GM18499 (cell line): ENCODE measurements around the gene MYLK3.
A peak's percentile ranks its signal among the peaks of the same experiment; 100 is the strongest.

Source experiments
- ATAC-seq: cut with Tn5 transposase; IDR thresholded peaks from one replicate; pipeline ENCODE4 v1.9.1; 2021; ENCODE audit warnings: moderate number of reproducible peaks; ENCODE audit not compliant: insufficient read depth, unreplicated experiment

The MYLK3 gene

GRCh38 chr16:46762583-46762982, 14.4 kb upstream of the MYLK3 start:
- no peak for ATAC-seq

- no peak for ATAC-seq
Measured at GRCh38 chr16:46759309-46759708, 11.2 kb upstream of the MYLK3 start.

- ATAC-seq = no peak
Measured at GRCh38 chr16:46757339-46758050, 9.4 kb upstream of the MYLK3 start.

GRCh38 chr16:46756772-46757171, 8.6 kb upstream of the MYLK3 start:
- no peak for ATAC-seq

DNA sequence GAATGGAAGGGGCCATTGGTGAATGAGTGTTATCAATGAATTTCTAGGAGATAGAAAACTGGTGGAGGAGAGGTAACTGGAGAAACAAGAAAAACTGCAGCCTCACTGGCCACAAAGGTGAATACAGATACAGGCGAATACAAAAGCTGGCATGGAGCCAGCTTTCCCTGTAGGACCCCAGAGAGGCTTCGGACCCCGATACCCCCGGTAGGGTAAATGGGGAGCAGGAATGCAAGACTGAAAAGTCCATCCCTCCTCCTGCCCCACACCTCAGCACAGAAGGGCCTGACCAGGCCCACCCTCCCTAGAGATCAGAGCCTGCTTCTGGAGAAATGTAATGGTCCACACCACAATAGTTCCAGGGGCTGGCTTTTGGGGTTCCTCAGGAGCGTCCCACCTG, 4.9 kb upstream of the MYLK3 start:
- no peak for ATAC-seq

- ATAC-seq = no peak
Measured at GRCh38 chr16:46751381-46751780, 3.2 kb upstream of the MYLK3 start.

GRCh38 chr16:46748775-46749705, 896 bp upstream of the MYLK3 start:
- peak; percentile 73 for ATAC-seq

GRCh38 chr16:46746821-46747776, 1.0 kb downstream of the MYLK3 start:
- ATAC-seq = no peak

DNA sequence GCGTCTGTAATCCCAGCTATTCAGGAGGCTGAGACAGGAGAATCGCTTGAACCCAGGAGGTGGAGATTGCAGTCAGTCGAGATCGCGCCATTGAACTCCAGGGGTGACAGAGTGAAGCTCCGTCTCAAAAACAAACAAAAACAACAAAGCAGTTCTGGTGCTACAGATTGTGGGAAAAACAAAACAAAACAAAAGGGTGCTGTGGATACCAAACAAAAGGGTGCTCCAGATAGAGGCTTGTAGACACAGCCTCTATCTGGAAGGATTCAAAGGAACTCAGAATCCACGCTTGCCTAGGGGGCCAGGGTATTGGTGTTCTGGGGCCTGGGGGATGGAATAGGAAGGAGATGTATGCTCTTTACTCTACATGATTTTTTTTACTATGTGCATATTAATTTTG, 2.5 kb downstream of the MYLK3 start:
- no peak for ATAC-seq

GRCh38 chr16:46743232-46743719, 4.9 kb downstream of the MYLK3 start:
- ATAC-seq = no peak

GRCh38 chr16:46739934-46740333, 8.2 kb downstream of the MYLK3 start:
- ATAC-seq = no peak

GRCh38 chr16:46737621-46738214, 10.4 kb downstream of the MYLK3 start:
- ATAC-seq = no peak

- ATAC-seq = no peak
Measured at GRCh38 chr16:46736695-46737094, 11.4 kb downstream of the MYLK3 start.

DNA sequence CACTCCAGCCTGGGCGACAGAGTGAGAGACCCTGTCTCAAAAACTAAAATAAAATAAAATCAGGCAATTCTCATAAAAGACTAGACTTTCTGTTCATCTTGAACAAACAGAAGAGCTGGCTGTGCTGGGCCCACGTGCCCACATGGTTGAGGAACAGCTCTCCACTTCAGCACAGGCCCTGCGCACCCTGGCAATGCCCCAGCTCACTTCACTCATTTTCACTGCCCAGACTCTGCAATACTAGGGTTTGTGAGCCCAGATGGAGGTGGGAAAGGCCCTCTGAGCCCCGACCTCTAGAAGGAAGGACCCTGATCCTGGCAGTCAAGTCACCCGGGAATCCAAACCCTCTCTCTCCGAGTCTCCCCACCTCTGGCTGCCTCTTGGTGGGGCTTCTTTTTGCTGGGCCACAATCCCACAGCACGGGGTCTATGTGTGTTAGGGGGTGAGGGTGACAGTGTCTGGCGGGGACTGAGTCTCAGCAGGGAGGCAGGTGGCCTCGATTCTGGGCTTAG, 14.8 kb downstream of the MYLK3 start:
- no peak for ATAC-seq

- ATAC-seq = no peak
Measured at GRCh38 chr16:46732561-46732960, 15.6 kb downstream of the MYLK3 start.

GRCh38 chr16:46731691-46732555, 16.2 kb downstream of the MYLK3 start:
- ATAC-seq = no peak

DNA sequence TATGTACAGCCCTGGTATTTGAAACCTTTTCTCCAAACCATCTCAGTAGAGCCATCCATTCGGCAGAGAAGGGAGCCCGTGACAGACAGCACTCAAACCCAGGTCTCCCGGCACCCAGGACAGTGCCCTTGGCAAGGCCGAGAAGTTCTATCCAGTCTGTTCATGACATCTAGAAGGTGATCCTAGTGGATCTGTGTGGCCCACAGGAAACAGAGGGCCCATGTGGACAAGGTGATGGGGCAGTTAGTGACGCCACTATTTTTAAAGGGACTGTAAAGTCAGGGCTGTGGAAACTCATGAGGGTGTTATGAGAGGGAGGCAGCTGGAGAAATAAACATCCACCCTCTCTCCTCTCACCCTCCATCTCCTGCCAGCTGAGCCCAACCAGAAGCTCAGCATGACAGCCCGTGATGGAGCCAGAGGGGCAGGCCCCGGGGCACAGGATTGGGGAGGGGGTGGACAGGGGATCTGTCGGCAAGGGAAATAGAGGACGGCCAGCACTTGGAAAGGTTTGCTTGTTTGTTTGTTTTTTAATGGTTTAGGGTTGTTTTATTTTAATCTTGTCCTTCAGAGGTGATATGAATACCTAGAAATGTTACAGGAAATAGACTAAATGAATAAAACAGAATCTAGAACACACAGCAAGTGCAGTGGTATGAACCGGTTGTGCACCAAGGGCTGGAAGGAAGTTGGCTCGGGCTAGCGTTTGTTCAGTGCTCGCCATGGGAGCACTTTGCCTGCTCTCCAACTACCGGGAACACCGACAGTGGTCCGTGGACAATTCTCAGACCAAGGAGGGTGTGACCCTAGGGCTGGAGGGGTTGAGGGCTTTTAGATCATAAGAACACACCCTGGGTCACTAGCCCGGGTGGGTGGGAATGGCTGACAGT, 17.1 kb downstream of the MYLK3 start:
- ATAC-seq = no peak

GRCh38 chr16:46730126-46730525, 18.0 kb downstream of the MYLK3 start:
- ATAC-seq = no peak
